ENCODE results near the gene WDR72.

DNA sequence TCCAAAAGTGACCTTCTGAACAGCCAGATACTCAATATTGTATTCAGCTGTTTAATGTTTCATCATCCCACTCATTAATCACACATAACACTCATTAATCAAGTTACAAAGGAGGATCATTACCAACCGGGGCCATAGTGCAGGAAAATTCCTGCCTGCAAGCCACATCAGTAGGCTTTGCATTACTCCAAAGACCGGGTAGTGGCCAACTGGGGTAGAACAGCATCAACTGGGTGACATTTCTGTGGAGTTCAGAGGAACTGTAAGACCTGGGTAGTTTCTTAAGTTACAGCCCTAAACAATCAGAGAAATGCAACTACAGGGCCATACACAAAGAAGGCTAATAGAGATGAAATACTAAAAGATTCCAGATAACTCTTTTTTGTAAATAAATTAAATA lies 253.1 kb downstream of the WDR72 start:
- no peak for TF ChIP-seq POLR2A (IDR thresholded peaks at IDR 0.05; ENCODE audit: low read length)
- no peak for TF ChIP-seq GATA1 (IDR thresholded peaks at IDR 0.05; ENCODE audit: low read depth, low read length)

All from erythroblast (primary cell).